ENCODE results near the gene ST8SIA6.
"Not testable (repeated sequence)": the region's sequence is repeated elsewhere in the genome, so short reads cannot be mapped to it uniquely, and the experiment has no call there.

The ST8SIA6 gene

GRCh38 chr10:17454161-17455014, at the start of gene ST8SIA6:
Gene ST8SIA6, minus strand, starts transcription at chr10:17454595. Its CDS starts 340 bp downstream, at chr10:17454255.
- DNase-seq, result peak; percentile 46

- no peak for DNase-seq
These were observed 49.4 kb upstream of the ST8SIA6 start for GRCh38 chr10:17503795-17504194.

GRCh38 chr10:17502814-17503213, 48.4 kb upstream of the ST8SIA6 start:
- DNase-seq, result no peak

- DNase-seq, result not testable (repeated sequence)
These were observed 44.6 kb upstream of the ST8SIA6 start for GRCh38 chr10:17499014-17499413.

GRCh38 chr10:17497446-17498030, 43.1 kb upstream of the ST8SIA6 start:
- DNase-seq, result no peak

GRCh38 chr10:17494626-17495260, 40.3 kb upstream of the ST8SIA6 start:
- no peak for DNase-seq

- DNase-seq, result no peak
These were observed 34.5 kb upstream of the ST8SIA6 start for GRCh38 chr10:17488848-17489247.

GRCh38 chr10:17483079-17483478, 28.7 kb upstream of the ST8SIA6 start:
- DNase-seq, result no peak

- no peak for DNase-seq
These were observed 25.4 kb upstream of the ST8SIA6 start for GRCh38 chr10:17479822-17480221.

GRCh38 chr10:17479015-17479615, 24.7 kb upstream of the ST8SIA6 start:
- no peak for DNase-seq

GRCh38 chr10:17476073-17476472, 21.7 kb upstream of the ST8SIA6 start:
- no peak for DNase-seq

GRCh38 chr10:17475661-17476060, 21.3 kb upstream of the ST8SIA6 start:
- DNase-seq, result no peak

GRCh38 chr10:17474595-17475323, 20.4 kb upstream of the ST8SIA6 start:
- no peak for DNase-seq

GRCh38 chr10:17473228-17473950, 19.0 kb upstream of the ST8SIA6 start:
- DNase-seq, result no peak

GRCh38 chr10:17472481-17473227, 18.3 kb upstream of the ST8SIA6 start:
- no peak for DNase-seq

- no peak for DNase-seq
These were observed 15.9 kb upstream of the ST8SIA6 start for GRCh38 chr10:17470246-17470645.

GRCh38 chr10:17465328-17466125, 11.1 kb upstream of the ST8SIA6 start:
- DNase-seq, result no peak

- DNase-seq, result no peak
These were observed 10.2 kb upstream of the ST8SIA6 start for GRCh38 chr10:17464545-17464944.

GRCh38 chr10:17460756-17461155, 6.4 kb upstream of the ST8SIA6 start:
- DNase-seq, result no peak

- DNase-seq, result no peak
These were observed 2.7 kb upstream of the ST8SIA6 start for GRCh38 chr10:17457083-17457482.
